H7 (cell line): Measurements from ENCODE around the gene MYL2. TPM values are rescaled to one million over a fixed set of nuclear protein-coding genes. Genes with fewer than 3 reads are reported as not detected.

Experiments
- DNase-seq: peaks from one replicate; pipeline ENCODE4 v3.0.0; 2012
- H3K27me3 ChIP-seq: 2 replicates; pipeline ENCODE4 v1.6.0; 2011; ENCODE audit warnings: mild to moderate bottlenecking, low read length; ENCODE audit not compliant: control insufficient read depth, insufficient read depth
- H3K36me3 ChIP-seq: replicated peaks from 2 replicates; pipeline ENCODE4 v1.5.1; 2011; ENCODE audit warnings: low read length; ENCODE audit not compliant: control insufficient read depth, insufficient read depth
- H3K4me3 ChIP-seq: 2 replicates; pipeline ENCODE4 v1.5.1; 2011; ENCODE audit warnings: low read depth, mild to moderate bottlenecking, control low read depth, low read length, moderate library complexity; ENCODE audit not compliant: insufficient read depth
- total RNA-seq: library from RNA; depleted of rRNA; stranded (reverse); fragments of >200 nt; shearing (Covaris generic); gene quantifications from 2 replicates; pipeline ENCODE4 v1.2.3, GENCODE V29; 2014

The MYL2 gene
- total RNA-seq, 1 experiment from 2014 or later, result not detected

DNA sequence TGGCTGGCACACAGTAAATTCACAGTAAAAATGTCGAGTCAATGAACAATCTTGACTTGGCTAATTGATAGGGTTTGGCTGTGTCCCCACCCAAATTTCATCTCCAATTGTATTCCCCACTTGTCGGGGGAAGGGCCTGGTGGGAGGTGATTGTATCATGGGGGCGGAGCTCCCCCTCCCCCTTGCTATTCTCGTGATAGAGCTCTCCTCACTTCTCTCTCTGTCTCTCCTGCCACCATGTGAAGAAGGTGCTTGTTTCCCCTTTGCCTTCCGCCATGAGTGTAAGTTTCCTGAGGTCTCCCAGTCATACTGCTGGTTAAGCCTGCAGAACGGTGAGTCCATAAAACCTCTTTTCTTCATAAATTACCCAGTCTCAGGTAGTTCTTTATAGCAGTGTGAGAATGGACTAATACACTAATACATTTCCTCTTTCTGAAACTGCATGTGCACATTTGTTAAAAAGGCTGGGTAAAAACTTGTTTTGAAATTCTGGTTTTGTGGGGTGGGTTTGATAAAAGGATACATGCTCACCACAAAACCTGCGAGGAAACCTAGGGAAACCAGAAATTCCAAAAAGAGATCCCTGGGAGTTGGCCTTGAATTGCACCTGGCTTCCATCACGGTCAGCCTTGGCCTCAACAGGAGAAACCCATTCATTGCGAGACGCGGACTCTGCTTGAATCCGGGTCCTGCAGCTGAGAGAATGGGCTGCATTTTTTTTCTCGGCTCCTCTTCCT lies 16.2 kb upstream of the MYL2 start:
- no peaks in the 10 kb centered on the region; the same call in 1 of the 2 replicates for H3K27me3 ChIP-seq
- no peak for DNase-seq
- no peaks in the 10 kb centered on the region; the same call in 1 of the 2 replicates for H3K36me3 ChIP-seq
- H3K4me3 ChIP-seq, result peak overlapping the region; percentile 22

DNA sequence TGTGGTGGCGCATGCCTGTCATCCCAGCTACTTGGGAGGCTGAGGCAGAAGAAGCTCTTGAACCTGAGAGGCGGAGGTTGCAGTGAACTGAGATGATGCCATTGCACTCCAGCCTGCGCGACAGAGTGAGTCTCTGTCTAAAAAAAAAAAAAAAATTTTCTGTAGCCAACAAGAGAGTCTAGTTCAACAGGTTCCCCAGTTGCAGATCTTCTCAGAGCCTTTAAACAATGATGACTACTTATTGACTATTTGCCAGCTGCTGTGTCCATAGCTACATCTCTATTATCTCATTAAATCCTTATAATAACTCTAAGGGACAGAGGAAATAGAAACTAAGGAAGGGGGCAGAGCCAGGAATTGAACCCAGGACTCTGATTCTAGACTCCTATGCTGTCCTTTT lies 15.2 kb upstream of the MYL2 start:
- Histone ChIP-seq H3K4me3 (no peak overlapping the region), H3K36me3 (no peaks in the 10 kb centered on the region; the same call in 1 of the 2 replicates), H3K27me3 (no peaks in the 10 kb centered on the region; the same call in 1 of the 2 replicates)
- DNase-seq, result no peak

- Histone ChIP-seq H3K4me3 (no peak overlapping the region), H3K36me3 (no peaks in the 10 kb centered on the region), H3K27me3 (no peaks in the 10 kb centered on the region; the same call in 1 of the 2 replicates)
- DNase-seq, result peak; percentile 73
Measured at GRCh38 chr12:110934093-110934852, 13.9 kb upstream of the MYL2 start.

DNA sequence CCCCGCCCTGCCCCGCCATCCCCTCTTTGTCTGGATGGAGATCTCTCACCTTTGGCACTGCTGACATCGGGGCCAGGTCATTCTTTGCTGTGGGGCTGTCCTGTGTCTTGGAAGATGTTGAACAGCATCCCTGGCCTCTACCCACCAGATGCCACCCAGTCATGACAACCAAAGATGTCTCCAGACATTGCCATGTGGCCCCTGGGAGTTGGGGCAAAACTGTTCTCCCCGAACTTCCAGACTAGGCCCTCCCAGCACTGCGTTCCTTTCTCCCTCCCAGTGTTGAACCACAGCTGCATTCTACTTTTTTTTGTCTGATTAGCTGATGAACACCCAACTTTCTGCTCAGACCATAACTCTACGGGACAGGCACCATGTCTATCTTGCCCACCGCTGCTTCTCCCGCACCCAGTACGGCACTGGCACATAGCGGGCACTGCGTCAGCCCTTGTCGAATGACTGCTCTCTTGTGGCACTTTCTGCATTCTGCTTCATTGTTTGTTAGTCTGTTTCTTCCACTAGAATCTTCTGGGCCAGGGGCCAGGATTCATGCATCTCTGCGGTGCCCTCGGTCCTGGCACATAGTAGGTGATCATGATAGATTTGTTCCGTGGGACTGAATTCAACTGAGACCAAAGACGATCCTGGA lies 13.1 kb upstream of the MYL2 start:
- H3K36me3 ChIP-seq, result no peaks in the 10 kb centered on the region
- DNase-seq, result no peak
- no peaks in the 10 kb centered on the region for H3K27me3 ChIP-seq
- H3K4me3 ChIP-seq, result no peak overlapping the region

DNA sequence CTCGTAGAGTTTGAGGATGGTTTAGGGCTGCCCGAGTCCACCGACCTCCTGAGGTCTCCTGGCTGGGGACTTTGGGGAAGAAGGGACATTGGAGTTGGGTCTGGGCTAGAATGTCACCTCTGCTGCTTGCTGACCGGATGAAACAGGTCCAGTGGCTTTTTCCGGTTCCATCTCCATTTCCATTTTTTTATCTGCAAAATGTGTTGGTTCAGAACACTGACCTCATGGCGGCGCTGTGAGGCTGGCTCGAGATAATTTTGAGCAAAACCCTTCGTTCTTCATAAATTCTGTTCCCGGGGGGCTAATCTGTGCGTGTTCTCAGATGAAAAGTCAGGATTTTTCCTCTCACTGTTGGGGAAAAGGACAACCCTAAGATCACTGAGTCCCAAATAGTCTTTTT lies 11.7 kb upstream of the MYL2 start:
- peak; percentile 65 for DNase-seq
- no peaks in the 10 kb centered on the region for H3K36me3 ChIP-seq
- H3K27me3 ChIP-seq, result no peaks in the 10 kb centered on the region
- H3K4me3 ChIP-seq, result no peak overlapping the region

GRCh38 chr12:110931315-110931728 lies 10.9 kb upstream of the MYL2 start:
- Histone ChIP-seq H3K36me3 (no peaks in the 10 kb centered on the region), H3K4me3 (no peak overlapping the region), H3K27me3 (no peaks in the 10 kb centered on the region)
- DNase-seq, result no peak

GRCh38 chr12:110930348-110931314 lies 10.3 kb upstream of the MYL2 start:
- Histone ChIP-seq H3K4me3 (no peak overlapping the region), H3K27me3 (no peaks in the 10 kb centered on the region), H3K36me3 (no peaks in the 10 kb centered on the region)
- DNase-seq, result no peak

- no peak for DNase-seq
- Histone ChIP-seq H3K27me3 (no peaks in the 10 kb centered on the region), H3K36me3 (no peaks in the 10 kb centered on the region), H3K4me3 (no peak overlapping the region)
Measured at GRCh38 chr12:110929818-110930217, 9.4 kb upstream of the MYL2 start.

GRCh38 chr12:110928700-110929099 lies 8.3 kb upstream of the MYL2 start:
- no peak for DNase-seq
- no peak overlapping the region for H3K4me3 ChIP-seq

DNA sequence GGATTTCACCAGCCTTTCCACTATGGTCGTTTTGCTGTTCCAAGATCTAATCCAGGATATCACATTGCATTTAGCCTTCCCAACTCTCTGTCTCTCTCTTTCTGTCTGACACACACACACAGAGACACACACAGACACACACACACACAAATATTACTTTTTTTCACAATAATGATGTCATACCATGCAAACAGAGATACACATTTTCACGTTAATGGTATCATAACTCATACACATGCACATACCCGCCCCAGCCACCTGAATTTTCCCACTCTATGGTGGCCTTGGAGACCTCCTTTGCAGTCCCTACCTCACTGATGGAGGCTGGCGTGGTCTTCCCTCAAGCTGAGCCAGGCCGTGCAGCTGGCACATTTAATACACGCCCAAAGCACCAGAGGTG lies 7.2 kb upstream of the MYL2 start:
- H3K27me3 ChIP-seq, result no peaks in the 10 kb centered on the region
- H3K4me3 ChIP-seq, result no peak overlapping the region
- no peak for DNase-seq
- H3K36me3 ChIP-seq, result no peaks in the 10 kb centered on the region

More at GRCh38 chr12:110928700-110929099, 8.3 kb upstream of the MYL2 start:
- Histone ChIP-seq H3K27me3 (no peaks in the 10 kb centered on the region), H3K36me3 (no peaks in the 10 kb centered on the region)

DNA sequence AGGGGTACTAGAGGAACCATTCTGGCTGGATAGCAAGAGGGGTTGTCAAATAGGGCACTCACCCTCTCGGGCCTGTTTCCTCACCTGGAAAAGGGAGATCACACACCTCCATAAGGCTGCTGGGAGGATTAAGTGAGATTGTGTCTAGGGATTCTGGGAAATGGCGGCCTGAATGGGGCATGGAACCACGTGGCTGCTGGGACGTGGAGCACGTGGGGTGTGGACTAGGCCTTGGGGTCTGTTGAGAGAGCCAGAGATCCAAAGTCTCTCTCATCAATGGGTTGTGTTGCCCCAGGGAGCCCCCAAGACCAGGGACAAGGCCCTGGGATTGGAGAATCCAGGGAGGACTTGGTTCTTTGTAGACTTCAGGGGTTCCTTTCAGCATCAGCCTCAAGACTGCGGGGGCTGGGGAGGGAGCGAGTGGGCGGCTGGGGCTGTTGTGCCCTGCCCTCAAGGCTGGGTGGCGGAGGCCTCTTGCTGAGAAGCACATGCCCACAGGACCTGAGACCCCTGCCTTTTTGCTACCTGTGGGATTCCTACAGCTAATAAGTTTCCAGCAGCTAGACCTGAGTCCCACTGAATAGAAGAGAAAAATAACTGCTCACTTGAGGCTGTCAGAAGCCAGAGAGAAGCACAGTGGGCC lies 3.4 kb upstream of the MYL2 start:
- no peak overlapping the region for H3K4me3 ChIP-seq

DNA sequence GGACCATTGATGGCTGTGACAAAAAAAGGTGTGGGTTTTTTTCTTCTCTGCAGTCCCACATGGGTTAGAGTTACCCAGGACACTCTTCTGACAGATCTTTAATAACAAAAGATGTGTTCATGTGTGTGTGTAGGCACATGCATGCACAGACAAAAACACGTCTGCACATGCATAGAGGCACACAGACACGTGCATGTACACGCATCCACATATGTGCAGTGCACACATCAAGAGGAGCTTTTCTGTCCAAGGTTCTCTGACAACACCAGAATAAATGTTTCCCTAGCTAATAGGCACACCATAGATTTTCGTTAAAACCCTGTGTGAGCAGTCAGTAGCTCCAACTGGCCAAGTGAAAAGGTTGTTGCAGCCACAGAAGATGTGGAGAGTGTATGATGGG lies 2.8 kb upstream of the MYL2 start:
- no peak for DNase-seq
- no peaks in the 10 kb centered on the region for H3K36me3 ChIP-seq
- no peak overlapping the region for H3K4me3 ChIP-seq
- no peaks in the 10 kb centered on the region for H3K27me3 ChIP-seq

More for the DNA sequence above, 3.4 kb upstream of the MYL2 start:
- H3K27me3 ChIP-seq, result no peaks in the 10 kb centered on the region
- H3K36me3 ChIP-seq, result no peaks in the 10 kb centered on the region
- no peak for DNase-seq

GRCh38 chr12:110922652-110923051 lies 2.3 kb upstream of the MYL2 start:
- Histone ChIP-seq H3K4me3 (no peak overlapping the region), H3K27me3 (no peaks in the 10 kb centered on the region), H3K36me3 (no peaks in the 10 kb centered on the region)
- DNase-seq, result peak; percentile 42
